H54 (cell line): Measurements from ENCODE around the gene PTPN14.

ENCODE experiments used
- DNase-seq: peaks from one replicate; pipeline ENCODE4 v3.0.0; 2011; ENCODE audit warnings: low spot score, mixed read lengths; ENCODE audit not compliant: insufficient read length
- FAIRE-seq: peaks from 3 replicates; lab custom pipeline; 2011; peaks lifted over from hg19 to GRCh38; lab: Jason Lieb, UNC
- POLR2A ChIP-seq: IDR thresholded peaks from 2 replicates; pipeline ENCODE4 v1.6.1; 2011; ENCODE audit warnings: low read depth, mild to moderate bottlenecking, low read length

PTPN14 gene

DNA sequence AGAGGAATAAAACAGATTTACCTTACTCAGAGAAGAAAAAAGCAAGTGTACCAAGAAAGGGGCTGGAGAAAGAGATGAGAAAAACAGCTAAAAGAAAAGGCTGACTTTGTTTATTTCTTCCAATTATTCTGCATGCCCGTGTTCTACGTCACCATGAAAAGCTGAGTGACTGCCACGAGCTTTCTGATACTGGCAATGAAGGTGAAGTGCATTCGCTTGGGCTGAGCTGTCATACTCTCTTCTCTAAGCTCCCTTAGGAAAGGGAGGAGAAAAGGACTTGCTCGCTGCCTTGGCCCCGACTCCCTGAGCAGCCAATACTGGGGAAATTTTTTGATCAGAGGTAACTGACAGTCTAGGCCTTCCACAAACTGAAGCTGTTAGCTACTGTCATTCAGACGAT lies 165.1 kb downstream of the PTPN14 start:
- DNase-seq (no peak), FAIRE-seq (no peak)

DNA sequence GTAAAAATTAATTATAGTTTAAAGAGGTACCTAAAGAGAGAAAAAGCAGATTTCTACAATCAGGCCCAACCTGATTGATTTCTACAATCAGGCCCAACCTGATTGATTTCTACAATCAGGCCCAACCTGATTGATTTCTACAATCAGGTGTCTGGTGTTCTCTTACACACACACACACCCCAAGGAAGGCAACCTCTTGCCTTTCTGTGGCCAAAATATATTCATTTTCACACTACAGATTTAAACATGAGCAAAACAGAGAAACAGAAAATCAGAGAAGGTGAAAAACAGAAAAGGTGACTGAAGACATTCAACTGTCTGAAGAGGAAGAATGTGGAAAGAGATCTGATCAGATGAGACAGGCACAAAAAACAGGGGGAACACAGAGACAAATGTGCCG lies 166.0 kb downstream of the PTPN14 start:
- no peak for FAIRE-seq
- TF ChIP-seq POLR2A = no peak
- no peak for DNase-seq

More for the DNA sequence above, 165.1 kb downstream of the PTPN14 start:
- no peak for TF ChIP-seq POLR2A

DNA sequence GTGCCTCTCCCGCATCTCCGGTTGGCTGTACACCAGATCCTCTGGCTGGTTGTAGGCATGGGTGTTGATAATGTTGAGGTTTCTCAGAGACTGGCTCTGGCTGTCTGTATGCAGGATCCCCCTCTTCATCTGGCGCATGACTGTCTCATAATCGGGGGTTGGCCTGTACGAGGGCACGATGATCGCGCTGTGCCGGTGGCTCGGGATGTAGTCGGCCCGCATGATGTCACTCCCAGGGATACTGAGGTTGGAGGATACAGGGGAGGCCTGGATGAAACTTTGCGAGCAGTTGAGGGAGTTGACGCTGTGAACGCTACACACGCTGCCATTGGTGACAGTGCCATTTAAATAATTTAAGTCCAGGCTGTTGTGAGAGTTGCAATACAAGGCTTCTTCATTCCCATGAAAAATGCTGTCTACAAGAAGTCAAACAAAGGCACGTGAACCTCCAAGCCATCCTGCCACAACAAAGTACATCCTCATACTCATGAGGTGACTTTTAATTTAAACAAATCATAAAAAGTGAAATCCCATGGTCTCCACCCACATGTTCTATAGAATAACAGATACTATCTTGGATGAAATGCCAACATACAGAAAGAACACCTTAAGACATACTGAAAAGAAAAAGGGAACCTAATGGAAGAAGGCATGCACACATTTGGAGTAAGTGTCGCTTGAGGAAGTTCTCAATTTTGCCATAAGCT lies 166.9 kb downstream of the PTPN14 start:
- no peak for TF ChIP-seq POLR2A
- no peak for DNase-seq
- FAIRE-seq = no peak

DNA sequence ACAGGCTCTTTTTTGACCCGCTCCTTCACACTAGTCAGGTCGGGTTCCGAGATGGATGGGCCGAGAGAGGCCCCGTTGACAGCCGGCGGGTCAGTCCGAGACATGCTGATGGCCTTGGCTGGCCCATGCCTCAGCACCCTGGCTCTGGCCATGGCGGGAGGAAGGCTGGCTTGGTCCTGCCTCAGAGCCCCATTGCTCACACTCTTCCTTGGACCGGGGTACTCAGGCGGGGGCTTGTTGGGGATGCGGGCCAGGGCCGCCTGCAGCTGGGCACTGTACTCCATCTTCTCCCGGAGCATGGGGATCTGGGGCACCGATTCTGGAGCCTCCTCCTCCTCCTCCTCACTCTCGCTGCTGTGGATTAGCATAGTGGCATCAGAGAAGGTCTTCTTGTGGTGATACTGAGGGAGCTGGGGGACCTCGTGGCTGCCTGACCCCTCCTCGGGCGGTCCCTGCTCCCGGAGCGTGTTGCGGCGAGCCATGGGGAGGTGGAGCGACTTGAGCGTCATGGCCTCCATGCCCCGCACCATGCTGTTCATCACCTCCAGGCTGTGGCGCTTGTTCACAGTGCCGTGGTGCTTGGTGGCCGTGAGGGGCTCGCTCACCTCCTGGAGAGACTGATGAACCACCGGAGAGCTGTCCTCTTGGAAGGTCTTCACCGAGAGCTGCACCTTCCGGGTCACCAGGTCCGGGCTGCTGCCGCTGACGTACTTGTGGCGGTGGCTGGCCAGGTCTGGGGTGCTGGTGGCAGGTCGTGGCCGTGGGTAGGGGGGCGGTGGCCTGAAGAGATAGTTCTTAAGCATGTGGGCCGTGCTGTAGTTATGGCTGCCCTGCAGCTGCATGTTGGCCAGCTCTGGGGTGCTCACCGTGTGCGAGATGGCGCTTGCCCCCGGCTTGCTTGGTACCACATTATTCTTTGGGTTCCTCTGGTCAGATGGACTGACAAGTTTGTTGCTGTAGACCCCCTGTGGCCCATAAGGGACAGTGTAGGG lies 167.7 kb downstream of the PTPN14 start:
- no peak for FAIRE-seq

DNA sequence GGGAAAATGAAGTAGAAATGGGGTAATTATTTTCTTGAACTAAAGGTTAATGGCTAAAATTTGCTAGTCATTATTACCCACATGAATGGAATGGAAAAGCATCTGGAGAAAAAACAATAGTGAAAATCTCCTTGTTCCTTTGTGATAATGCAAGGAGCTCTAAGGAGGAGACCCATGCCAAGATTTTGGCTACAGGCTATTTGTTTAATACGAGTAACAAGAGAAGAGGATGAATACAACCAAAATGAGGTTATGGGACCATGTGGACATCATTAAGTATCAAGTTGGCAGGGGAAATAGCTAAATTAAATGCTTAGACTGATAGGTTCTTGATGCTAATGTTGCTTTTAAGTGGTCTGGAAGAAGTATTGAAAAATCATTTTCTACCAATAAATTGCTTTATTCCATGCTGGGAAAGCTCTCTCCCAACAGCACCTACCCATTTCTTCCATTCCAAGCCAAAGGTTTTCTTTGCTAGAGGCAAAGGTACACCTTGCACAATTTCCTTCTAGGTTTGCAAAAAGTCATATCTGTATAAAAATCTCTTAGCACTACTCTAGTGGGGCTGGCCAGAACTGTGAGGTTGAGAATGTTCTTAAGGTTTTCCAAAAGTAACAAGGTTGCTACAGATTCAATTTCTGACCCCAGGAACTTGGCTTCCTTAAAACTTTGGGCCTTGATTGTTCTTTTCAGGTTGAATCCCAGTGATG lies 170.3 kb downstream of the PTPN14 start:
- TF ChIP-seq POLR2A = no peak
- DNase-seq (no peak), FAIRE-seq (no peak)

More for the DNA sequence above, 167.7 kb downstream of the PTPN14 start:
- DNase-seq = no peak
- TF ChIP-seq POLR2A = no peak

DNA sequence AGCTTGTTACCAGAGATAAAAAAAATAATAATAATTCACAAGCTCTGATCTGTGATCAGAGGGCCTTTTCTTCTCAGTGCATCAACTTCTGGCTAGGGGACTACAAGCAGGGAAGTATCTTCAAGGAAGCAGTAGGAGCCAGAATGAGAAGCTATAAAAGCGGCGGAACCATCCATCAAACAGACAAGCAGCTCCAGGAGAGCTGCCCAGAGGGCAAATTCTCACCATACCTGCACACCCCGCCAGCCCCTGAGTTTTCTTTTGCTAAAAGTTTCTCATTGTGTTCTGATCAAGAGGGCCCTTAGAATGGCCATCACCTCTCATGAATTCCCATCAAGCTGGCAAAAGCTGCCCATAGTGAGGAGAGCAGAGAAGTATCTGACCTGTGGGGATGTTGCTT lies 171.0 kb downstream of the PTPN14 start:
- no peak for FAIRE-seq
- no peak for TF ChIP-seq POLR2A
- DNase-seq = no peak

DNA sequence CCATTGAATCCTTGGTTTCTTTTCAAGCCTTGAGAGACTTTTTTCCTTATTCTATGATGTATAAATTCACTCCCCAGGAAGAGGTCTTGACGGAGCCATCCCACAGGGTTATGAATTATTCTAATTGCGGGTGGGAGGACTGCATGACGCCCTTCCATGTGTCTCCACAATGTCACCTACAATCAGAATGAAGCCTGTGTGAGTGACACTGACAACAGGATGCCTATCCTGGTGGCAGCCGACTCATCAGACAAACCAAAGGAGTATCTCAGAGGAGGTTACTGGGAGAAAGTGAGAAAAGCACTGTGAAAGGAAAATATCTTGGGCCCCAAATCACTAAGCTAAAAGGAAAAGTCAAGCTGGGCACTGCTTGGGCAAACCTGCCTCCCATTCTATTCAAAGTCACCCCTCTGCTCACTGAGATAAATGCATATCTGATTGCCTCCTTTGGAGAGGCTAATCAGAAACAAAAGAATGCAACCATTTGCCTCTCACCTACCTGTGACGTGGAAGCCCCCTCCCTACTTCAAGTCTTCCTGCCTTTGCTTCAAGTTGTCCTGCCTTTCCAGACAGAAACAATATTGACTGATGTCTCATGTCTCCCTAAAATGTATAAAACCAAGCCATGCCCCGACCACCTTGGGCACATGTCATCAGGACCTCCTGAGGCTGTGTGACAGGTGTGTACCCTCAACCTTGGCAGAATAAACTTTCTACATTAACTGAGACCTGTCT lies 172.0 kb downstream of the PTPN14 start:
- no peak for TF ChIP-seq POLR2A
- FAIRE-seq (no peak), DNase-seq (no peak)

DNA sequence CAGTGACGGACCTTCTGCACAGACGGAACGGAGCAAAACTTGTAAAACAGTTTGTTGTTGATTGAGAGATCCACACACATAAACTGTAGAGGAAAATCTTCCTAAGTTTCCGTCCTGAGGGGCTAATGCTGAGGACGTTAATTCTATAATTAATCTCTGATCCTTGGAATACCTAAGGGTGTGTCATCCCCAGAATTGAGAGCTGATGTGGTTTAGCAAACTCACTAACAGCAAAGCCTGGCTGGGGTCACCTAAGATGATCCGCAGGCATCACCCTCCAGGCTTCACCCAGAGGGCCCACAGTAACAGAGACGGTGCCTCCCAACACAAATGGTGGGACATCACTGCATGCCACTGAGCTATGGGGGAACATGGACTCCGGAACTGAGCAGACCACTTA lies 172.9 kb downstream of the PTPN14 start:
- FAIRE-seq (no peak), DNase-seq (no peak)
- TF ChIP-seq POLR2A = no peak

DNA sequence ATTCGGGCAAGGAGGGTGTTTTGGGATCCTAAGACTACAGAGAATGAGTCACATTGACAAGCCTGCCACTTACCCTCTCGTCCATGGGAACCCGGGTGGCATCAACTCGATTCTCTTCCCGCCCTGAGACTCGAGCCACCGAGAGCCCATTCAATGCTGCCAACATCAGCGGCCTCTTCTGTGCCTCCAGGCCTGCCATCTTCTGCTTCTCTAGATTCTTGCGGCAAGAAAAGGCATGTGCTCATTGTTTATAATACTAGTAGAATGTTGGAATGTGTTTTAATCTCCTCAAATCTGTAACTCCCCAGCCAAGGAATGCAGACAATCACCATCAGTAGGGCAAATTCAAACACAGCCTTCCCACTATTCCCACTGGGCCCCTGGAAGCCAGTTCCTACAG lies 173.5 kb downstream of the PTPN14 start:
- DNase-seq (no peak), FAIRE-seq (no peak)
- TF ChIP-seq POLR2A = no peak

DNA sequence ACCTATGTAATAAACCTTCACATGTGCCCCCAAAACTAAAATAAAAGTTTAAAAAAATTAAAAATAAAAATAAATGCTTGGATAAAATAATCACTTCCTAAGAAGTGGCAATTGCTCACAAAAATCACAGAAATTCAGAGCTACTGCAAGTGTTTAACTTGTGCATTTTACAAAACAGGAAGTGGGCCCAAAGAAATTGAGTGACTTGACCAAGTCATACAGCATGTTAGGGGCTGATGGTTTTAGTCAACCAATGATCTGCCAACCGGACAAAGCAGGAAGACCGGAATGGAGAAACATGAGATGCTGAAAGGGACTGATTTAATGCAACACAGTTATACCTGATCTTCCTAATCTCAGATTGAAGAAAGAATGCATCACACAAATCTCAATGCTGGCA lies 173.9 kb downstream of the PTPN14 start:
- no peak for DNase-seq
- no peak for FAIRE-seq
- no peak for TF ChIP-seq POLR2A

DNA sequence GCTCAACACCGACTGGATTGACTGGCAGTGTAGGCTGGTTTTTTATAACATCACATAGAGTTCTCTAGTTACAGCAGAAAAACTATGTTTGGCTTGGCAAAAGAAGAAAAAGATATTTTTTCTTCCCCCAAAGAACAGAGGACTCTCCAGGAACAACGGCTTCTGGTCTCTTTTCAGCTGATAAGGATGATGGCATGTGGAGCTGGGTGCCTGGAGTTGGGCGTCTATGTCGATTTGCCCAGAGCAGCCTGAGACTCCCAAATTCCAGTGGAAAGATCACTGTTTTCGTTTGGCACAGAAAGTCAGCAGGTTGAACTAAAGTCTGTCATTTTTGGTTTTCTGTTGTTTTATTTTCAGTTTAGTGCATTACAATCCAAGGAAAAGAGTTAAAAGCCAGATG lies 179.3 kb downstream of the PTPN14 start:
- DNase-seq (no peak), FAIRE-seq (no peak)
- no peak for TF ChIP-seq POLR2A

DNA sequence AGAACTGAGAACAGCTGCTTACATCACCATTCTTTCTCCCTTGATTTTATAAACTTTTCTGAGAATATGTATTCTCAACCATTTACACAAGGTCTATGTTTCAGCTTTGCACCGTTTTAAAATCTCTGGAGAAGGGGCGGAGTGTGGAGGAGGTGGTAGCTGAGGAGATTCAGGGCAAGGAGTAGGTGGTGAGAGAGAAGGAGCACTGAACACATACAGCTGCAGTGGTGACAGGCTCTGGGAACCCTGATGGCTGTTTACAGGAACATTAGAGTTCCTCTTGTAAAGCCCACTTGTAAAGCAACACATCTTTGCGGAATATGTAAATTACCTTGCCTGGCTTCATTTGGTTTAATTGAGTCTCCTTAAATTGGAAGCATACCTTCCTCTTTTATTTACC lies 180.8 kb downstream of the PTPN14 start:
- no peak for FAIRE-seq
- TF ChIP-seq POLR2A = no peak
- no peak for DNase-seq

DNA sequence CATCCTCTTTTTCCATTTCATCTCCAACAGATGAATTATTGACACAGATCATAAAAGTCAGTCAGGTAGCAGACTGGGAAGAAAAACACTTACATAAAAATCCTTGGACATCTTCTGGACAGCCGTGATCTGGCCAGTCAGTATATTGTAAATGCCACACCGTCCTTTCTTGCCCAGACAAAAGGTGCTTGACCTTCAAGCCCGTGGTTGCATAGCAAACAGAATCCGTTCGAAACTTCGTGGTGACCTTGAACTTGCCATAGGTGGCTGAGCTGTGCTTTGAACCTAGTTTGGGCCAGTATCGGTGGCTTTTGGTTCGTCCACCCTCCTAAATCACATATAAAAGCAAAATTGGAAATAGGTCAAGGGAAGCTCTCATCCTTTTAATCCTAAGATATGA lies 182.0 kb downstream of the PTPN14 start:
- FAIRE-seq (no peak), DNase-seq (no peak)
- no peak for TF ChIP-seq POLR2A
